CD4-positive, alpha-beta T cell treated with Interleukin-15 for 4 hours (primary cell): ENCODE data around the gene ELL.

Source experiments
- DNase-seq: peaks from one replicate; pipeline ENCODE4 v3.0.0-alpha.2; 2020; ENCODE audit warnings: low spot score

ELL gene

GRCh38 chr19:18445262-18445948 lies 76.5 kb downstream of the ELL start:
- no peak for DNase-seq

GRCh38 chr19:18444513-18444912 lies 77.4 kb downstream of the ELL start:
- DNase-seq = no peak

- no peak for DNase-seq
Observed at GRCh38 chr19:18443831-18444230, 78.0 kb downstream of the ELL start.

- DNase-seq = no peak
Observed at GRCh38 chr19:18443406-18443805, 78.5 kb downstream of the ELL start.

GRCh38 chr19:18442941-18443340 lies 78.9 kb downstream of the ELL start:
- no peak for DNase-seq

- peak; percentile 46 for DNase-seq
Observed at GRCh38 chr19:18441804-18442788, 79.8 kb downstream of the ELL start.

GRCh38 chr19:18440936-18441803 lies 80.7 kb downstream of the ELL start:
- DNase-seq = no peak

- no peak for DNase-seq
Observed at GRCh38 chr19:18440415-18440877, 81.4 kb downstream of the ELL start.

- no peak for DNase-seq
Observed at GRCh38 chr19:18439910-18440237, 82.0 kb downstream of the ELL start.

- no peak for DNase-seq
Observed at GRCh38 chr19:18439025-18439909, 82.6 kb downstream of the ELL start.

GRCh38 chr19:18438331-18439024 lies 83.4 kb downstream of the ELL start:
- DNase-seq = no peak

GRCh38 chr19:18437491-18438330 lies 84.2 kb downstream of the ELL start, which contains the start of gene ISYNA1:
TSS of gene ISYNA1 (minus strand) at chr19:18438133. CDS start at chr19:18437979, 154 bp downstream.
- peak; percentile 43 for DNase-seq

- DNase-seq = peak; percentile 81
Observed at GRCh38 chr19:18436671-18437490, 85.0 kb downstream of the ELL start.

- DNase-seq = no peak
Observed at GRCh38 chr19:18435842-18436670, 85.8 kb downstream of the ELL start.

- DNase-seq = no peak
Observed at GRCh38 chr19:18435178-18435841, 86.6 kb downstream of the ELL start.

- DNase-seq = no peak
Observed at GRCh38 chr19:18434411-18435175, 87.3 kb downstream of the ELL start.
